Skeletal muscle satellite cell (primary cell): ENCODE measurements around the gene ARAP2.

Experiments
- H3K27me3 ChIP-seq: 2 replicates; pipeline ENCODE4 v1.7.0; 2013; ENCODE audit warnings: low read length; ENCODE audit not compliant: control insufficient read depth, insufficient read depth
- H3K36me3 ChIP-seq: 2 replicates; pipeline ENCODE4 v1.7.0; 2013; ENCODE audit warnings: mild to moderate bottlenecking, control low read depth, low read length; ENCODE audit not compliant: insufficient read depth
- H3K4me1 ChIP-seq: 2 replicates; pipeline ENCODE4 v1.7.0; 2013; ENCODE audit warnings: low read length; ENCODE audit not compliant: control insufficient read depth, insufficient read depth
- H3K4me2 ChIP-seq: 2 replicates; pipeline ENCODE4 v1.7.0; 2013; ENCODE audit warnings: mild to moderate bottlenecking, low read length
- H3K4me3 ChIP-seq: 2 replicates; pipeline ENCODE4 v1.7.0; 2013; ENCODE audit warnings: low read length
- H3K9ac ChIP-seq: 2 replicates; pipeline ENCODE4 v1.7.0; 2013; ENCODE audit warnings: mild to moderate bottlenecking, low read depth, low read length, moderate library complexity
- H3K9me3 ChIP-seq: replicated peaks from 2 replicates; pipeline ENCODE4 v1.7.0; 2013; ENCODE audit warnings: mild to moderate bottlenecking, control low read depth, low read length

Gene ARAP2

GRCh38 chr4:36255577-36255976 lies 11.3 kb upstream of the ARAP2 start:
- no peaks in the 10 kb centered on the region for H3K9me3 ChIP-seq
- no peaks in the 10 kb centered on the region for H3K27me3 ChIP-seq
- H3K36me3 ChIP-seq: no peaks in the 10 kb centered on the region
- no peak overlapping the region for H3K4me2 ChIP-seq
- no peak overlapping the region for H3K9ac ChIP-seq
- no peak overlapping the region for H3K4me3 ChIP-seq
- no peaks in the 10 kb centered on the region for H3K4me1 ChIP-seq

- no peaks in the 10 kb centered on the region for H3K4me1 ChIP-seq
- no peak overlapping the region for H3K9ac ChIP-seq
- no peaks in the 10 kb centered on the region for H3K27me3 ChIP-seq
- no peaks in the 10 kb centered on the region for H3K9me3 ChIP-seq
- H3K36me3 ChIP-seq: no peaks in the 10 kb centered on the region
- H3K4me3 ChIP-seq: no peak overlapping the region
- H3K4me2 ChIP-seq: no peak overlapping the region
These were observed 10.1 kb upstream of the ARAP2 start for GRCh38 chr4:36254371-36254770.

GRCh38 chr4:36251983-36252382 lies 7.7 kb upstream of the ARAP2 start:
- Histone ChIP-seq H3K4me2 (no peak overlapping the region), H3K4me1 (no peaks in the 10 kb centered on the region), H3K4me3 (no peak overlapping the region), H3K36me3 (no peaks in the 10 kb centered on the region), H3K27me3 (no peaks in the 10 kb centered on the region), H3K9ac (no peak overlapping the region), H3K9me3 (no peaks in the 10 kb centered on the region)

GRCh38 chr4:36249610-36250009 lies 5.3 kb upstream of the ARAP2 start:
- no peaks in the 10 kb centered on the region for H3K9me3 ChIP-seq
- no peak overlapping the region for H3K4me3 ChIP-seq
- no peak overlapping the region for H3K9ac ChIP-seq

GRCh38 chr4:36243355-36244256 lies 708 bp downstream of the ARAP2 start:
- Histone ChIP-seq H3K4me3 (peak overlapping the region; percentile 42), H3K4me2 (peak overlapping the region; percentile 74), H3K9me3 (no peaks in the 10 kb centered on the region), H3K27me3 (peaks cover 4% of the 10 kb centered on the region), H3K4me1 (no peaks in the 10 kb centered on the region), H3K36me3 (no peaks in the 10 kb centered on the region), H3K9ac (no peak overlapping the region)

More at GRCh38 chr4:36249610-36250009, 5.3 kb upstream of the ARAP2 start:
- Histone ChIP-seq H3K4me2 (no peak overlapping the region), H3K36me3 (no peaks in the 10 kb centered on the region), H3K27me3 (no peaks in the 10 kb centered on the region), H3K4me1 (no peaks in the 10 kb centered on the region)

- no peaks in the 10 kb centered on the region for H3K9me3 ChIP-seq
- H3K4me3 ChIP-seq: no peak overlapping the region
- H3K9ac ChIP-seq: no peak overlapping the region
- H3K27me3 ChIP-seq: peaks cover 4% of the 10 kb centered on the region
- H3K36me3 ChIP-seq: no peaks in the 10 kb centered on the region
- no peak overlapping the region for H3K4me2 ChIP-seq
- no peaks in the 10 kb centered on the region for H3K4me1 ChIP-seq
These were observed 1.5 kb downstream of the ARAP2 start for GRCh38 chr4:36242629-36243354.

- H3K36me3 ChIP-seq: no peaks in the 10 kb centered on the region
- no peak overlapping the region for H3K4me2 ChIP-seq
- H3K9ac ChIP-seq: no peak overlapping the region
- peaks cover 4% of the 10 kb centered on the region for H3K27me3 ChIP-seq
- no peaks in the 10 kb centered on the region for H3K9me3 ChIP-seq
- no peak overlapping the region for H3K4me3 ChIP-seq
- no peaks in the 10 kb centered on the region for H3K4me1 ChIP-seq
These were observed 2.5 kb downstream of the ARAP2 start for GRCh38 chr4:36241771-36242170.

- Histone ChIP-seq H3K4me2 (no peak overlapping the region), H3K27me3 (no peaks in the 10 kb centered on the region), H3K9ac (no peak overlapping the region), H3K9me3 (no peaks in the 10 kb centered on the region), H3K4me1 (no peaks in the 10 kb centered on the region), H3K36me3 (no peaks in the 10 kb centered on the region), H3K4me3 (no peak overlapping the region)
These were observed 6.7 kb downstream of the ARAP2 start for GRCh38 chr4:36237366-36238313.

GRCh38 chr4:36236159-36236558 lies 8.2 kb downstream of the ARAP2 start:
- Histone ChIP-seq H3K9ac (no peak overlapping the region), H3K9me3 (no peaks in the 10 kb centered on the region), H3K4me2 (no peak overlapping the region), H3K27me3 (no peaks in the 10 kb centered on the region), H3K36me3 (no peaks in the 10 kb centered on the region), H3K4me1 (no peaks in the 10 kb centered on the region), H3K4me3 (no peak overlapping the region)

- Histone ChIP-seq H3K9ac (no peak overlapping the region), H3K9me3 (no peaks in the 10 kb centered on the region), H3K4me2 (no peak overlapping the region), H3K27me3 (no peaks in the 10 kb centered on the region), H3K4me1 (no peaks in the 10 kb centered on the region), H3K4me3 (no peak overlapping the region), H3K36me3 (no peaks in the 10 kb centered on the region)
These were observed 9.0 kb downstream of the ARAP2 start for GRCh38 chr4:36235306-36235705.
